A549 treated with Hydrocortisone at 1 μM for 4 hours (cell line): ENCODE results near the gene HAVCR2. TPM values are rescaled to one million over a fixed set of nuclear protein-coding genes. Genes with fewer than 3 reads are reported as not detected.

ENCODE experiments used
- total RNA-seq: library from RNA; stranded (reverse); fragments of 200-300 nt; extraction: Qiagen RNA extraction; gene quantifications from 5 replicates; pipeline ENCODE4 v1.2.3, GENCODE V29; 2022

Gene HAVCR2
- 0.16 to 0.57 TPM (median 0.28 TPM) in 5 replicates for total RNA-seq

DNA sequence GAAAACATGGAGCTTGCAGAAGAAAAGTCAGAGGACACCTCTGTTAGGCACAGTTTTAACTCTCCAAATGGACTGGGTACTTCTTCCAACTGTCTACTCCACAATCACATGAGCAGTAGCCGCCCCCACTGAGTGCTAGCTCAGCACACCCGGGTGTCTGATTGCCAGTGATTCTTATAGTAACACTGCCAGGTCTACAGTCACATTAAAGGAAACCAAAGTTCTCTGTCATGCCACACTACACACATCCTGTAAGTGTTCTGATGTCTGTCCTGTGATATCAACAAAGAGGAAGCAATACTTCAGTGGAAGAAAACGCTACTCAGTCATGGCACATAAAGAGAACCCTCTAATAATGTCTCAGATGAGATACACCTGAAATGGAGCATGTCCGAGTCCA is at the start of gene HAVCR2:
Gene HAVCR2, minus strand, starts transcription at position 69 of the 400 bp plus-strand sequence. Its CDS starts 61 bp downstream, at position 8.

DNA sequence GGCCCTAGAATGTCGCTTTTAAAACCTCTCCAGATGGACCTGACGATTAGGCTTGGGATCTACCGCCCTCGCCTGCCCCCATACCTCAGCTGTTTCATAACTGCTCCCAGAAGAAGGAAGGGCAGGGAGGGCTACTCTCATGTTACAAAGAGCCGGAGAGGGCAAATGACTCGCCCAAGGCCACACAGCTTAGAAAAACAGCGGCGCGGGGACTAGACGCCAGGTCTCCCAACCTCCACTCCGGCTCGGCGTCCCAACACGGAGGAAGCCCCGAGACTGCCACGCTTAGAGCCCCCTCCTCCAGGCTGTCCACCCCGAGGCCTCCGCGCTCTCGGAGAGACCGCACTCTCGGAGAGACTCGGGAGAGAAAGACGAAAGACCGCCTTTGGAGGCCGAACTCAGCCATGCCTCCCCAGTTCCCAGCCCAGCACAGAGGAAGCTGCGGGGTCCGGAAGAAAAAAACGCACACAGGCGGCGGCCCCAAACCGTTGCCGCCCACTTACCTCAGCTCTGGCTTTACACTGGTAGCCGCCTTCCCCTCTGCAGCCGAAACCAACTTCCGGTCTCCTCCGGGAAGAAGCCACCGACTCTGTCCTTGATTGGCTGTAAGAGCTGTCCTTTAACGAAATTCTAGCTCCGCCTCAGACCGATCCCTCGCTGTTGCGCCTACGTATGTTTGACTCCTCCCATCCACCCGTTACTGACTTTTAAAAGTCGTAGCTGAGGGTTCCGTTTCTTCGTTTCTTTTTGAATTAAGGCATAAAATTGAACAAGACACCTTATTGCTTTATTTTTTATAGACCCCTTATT is 33.7 kb upstream of the HAVCR2 start, which contains the start of gene MED7:
Gene MED7, minus strand, starts transcription at position 549 of the 810 bp plus-strand sequence. CDS start 3,434 bp downstream, outside the sequence.

DNA sequence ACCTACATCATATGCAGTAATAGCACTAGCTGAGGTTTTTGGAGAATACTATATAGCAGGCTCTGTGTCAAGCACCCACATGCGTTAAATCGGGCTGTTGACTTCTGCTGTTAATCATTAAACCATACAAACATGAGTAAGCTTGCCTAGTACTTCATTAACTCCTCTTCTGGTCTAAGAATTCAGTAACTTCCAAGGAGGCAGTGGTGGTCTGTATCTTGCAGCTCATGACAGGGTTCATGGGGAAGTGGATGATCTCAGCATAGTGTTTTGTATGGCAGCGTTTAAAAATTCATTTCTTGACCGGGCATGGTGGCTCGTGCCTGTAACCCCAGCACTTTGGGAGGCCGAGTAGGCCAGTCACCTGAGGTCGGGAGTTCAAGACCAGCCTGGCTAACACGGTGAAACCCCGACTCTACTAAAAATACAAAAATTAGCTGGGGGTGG is 49.7 kb downstream of the HAVCR2 start, which contains the start of gene HAVCR1:
Gene HAVCR1, minus strand, starts transcription at position 24 of the 447 bp plus-strand sequence. CDS start 1,173 bp downstream, outside the sequence.

Other genes with a start within 250 kb of the HAVCR2 start
- gene TIMD4, start 145.8 kb downstream of the HAVCR2 start, total RNA-seq = 0.70 to 1.4 TPM (median 1.1 TPM) in 5 replicates
- 25.5 to 50.1 TPM (median 31.2 TPM) in 5 replicates for gene HAVCR1, start 49.9 kb downstream of the HAVCR2 start, total RNA-seq
- gene MED7, start 33.8 kb upstream of the HAVCR2 start, total RNA-seq = 14.1 to 21.5 TPM (median 16.8 TPM) in 5 replicates
- gene GARIN3, start 57.2 kb upstream of the HAVCR2 start, total RNA-seq = not detected in 5 replicates
- 0.06 to 0.18 TPM (median 0.12 TPM) in 4 of 5 replicates, not detected in the other for gene ITK, start 71.8 kb upstream of the HAVCR2 start, total RNA-seq
- gene CYFIP2, start 157.1 kb upstream of the HAVCR2 start, total RNA-seq = 18.4 to 22.2 TPM (median 20.0 TPM) in 5 replicates